HG03025 (cell line): ENCODE data around the gene AHCY.
"Not testable (repeated sequence)": the region's sequence is repeated elsewhere in the genome, so short reads cannot be mapped to it uniquely, and the experiment has no call there.

Experiments used
- ATAC-seq: cut with Tn5 transposase; IDR thresholded peaks from one replicate; pipeline ENCODE4 v1.9.1; 2021; ENCODE audit warnings: mild to moderate bottlenecking, moderate library complexity; ENCODE audit not compliant: unreplicated experiment, low FRiP score

AHCY gene

DNA sequence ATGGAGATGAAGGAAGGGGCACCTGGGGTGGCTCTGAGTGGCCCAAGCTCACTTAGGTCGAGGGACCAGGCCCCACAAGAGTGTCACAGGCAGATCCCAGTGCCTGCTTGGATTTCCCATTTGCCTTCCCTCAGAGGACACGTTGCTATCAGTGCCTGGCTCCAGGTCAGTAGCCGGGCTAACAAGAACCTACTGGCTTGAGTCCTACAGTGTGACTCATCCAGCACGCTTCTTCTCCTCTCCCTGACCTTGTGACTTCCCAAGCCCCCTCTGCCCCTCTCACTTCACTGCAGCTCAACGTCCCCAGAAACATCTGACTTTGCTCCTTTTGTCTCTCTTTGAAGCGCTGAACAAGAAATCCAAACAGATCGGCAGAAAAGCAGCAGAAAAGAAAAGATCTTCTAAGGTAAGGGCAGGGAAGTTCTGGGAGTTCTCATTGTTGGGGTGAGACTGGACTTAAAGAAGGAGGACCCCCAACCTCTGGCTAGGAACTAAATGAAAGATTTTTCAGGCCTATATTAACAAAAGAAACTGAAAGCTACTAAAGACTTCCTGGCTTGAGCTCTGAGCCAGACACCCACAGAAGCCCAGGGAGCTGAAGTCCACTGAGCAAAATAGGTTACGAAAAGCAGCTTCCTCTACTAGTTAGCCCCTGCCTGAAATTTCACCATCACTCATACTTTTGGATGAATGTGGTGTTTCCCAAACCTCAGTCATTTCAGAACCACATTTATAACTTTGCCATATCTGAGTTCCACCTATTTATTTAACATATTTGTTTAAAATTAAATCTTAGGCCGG lies 40.5 kb downstream of the AHCY start:
- no peak for ATAC-seq

DNA sequence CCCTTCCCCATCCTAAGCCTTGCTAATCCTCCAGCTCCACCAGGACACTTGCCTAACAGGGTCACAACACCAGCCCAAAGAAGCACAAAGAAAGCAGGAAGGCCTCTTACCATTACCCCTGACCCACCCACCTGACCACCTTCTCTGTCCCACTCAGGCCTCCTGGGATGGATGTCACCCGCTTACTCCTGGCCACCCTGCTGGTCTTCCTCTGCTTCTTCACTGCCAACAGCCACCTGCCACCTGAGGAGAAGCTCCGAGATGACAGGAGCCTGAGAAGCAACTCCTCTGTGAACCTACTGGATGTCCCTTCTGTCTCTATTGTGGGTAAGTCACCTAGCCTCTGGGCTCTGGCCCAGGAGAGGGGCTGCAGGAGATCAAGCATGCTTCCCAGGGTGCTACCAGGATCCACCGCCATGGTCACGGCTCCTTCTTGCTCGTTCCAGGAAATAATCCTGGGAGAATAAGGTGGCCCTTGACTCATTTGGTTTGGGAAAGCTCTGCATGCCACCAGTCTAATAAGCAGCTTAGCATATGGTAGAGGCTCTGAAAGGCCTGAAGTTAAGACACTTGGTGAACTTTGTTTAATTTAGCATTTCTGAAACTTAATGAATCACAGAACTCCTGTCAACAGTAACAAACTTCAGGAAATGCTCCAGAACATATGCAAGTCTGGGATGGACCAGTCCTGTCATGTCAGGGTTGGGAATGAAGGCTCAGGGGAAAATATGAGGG lies 42.8 kb downstream of the AHCY start:
- no peak for ATAC-seq

DNA sequence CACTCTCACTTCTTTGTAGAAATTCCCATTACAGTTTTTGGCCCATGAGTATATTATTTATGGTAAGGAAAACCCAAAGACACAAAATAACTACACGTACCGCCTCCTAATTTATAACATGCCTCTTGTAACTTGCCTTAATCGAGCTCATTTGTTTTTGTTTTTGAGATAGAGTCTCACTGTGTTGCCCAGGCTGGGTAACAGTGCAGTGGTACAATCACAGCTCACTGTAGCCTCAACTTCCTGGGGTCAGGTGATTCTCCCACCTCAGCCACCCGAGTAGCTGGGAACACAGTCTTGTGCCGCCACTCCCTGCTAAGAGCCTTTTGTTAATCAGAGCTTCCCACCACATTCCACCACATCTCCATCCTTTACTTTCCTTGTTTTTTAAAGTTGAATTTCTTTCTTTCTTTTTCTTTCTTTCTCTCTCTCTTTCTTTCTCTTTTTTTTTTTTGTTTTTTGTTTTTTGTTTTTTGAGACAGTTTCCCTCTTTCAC lies 46.5 kb downstream of the AHCY start:
- ATAC-seq, result no peak

DNA sequence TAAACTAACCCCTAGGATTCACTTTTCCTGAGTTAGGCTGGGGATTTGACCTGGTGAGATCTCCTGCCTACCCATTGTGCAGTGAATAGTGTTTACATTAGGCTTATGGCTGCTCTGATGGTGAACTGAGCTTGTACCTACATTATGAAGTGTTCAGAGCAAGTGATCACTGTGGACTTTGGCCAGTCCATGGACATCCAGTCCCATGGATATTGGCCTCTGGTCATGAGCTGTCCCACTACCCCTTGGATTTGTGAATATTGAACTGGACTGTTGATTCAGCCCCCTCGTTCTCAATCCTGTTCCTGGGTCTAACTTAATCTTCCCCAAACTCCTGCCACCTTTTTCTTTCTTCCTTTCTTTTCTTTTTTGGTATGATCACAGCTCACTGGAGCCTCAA lies 48.2 kb downstream of the AHCY start:
- ATAC-seq, result no peak

DNA sequence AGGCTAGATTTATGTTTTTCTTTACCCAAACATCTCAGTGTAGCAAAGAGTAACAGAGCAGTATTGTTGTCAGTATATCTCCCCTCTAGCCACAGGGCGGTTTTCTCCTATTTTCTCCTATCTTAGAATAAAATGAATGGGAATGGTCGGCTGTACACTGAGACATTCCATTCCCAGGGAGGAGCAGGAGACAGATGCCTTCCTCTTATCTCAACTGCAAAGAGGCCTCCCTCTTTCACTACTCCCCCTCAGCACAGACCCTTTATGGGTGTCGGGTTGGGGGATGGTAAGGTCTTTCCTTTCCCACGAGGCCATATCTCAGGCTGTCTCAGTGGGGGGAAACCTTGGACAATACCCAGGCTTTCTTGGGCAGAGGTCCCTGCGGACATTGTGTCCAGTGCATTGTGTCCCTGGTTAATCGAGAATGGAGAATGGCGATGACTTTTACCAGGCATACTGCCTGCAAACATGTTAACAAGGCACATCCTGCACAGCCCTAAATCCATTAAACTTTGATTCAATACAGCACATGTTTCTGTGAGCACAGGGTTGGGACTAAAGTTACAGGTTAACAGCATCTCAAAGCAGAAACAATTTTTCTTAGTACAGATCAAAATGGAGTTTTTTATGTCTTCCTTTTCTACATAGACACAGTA lies 50.6 kb downstream of the AHCY start:
- not testable (repeated sequence) for ATAC-seq

DNA sequence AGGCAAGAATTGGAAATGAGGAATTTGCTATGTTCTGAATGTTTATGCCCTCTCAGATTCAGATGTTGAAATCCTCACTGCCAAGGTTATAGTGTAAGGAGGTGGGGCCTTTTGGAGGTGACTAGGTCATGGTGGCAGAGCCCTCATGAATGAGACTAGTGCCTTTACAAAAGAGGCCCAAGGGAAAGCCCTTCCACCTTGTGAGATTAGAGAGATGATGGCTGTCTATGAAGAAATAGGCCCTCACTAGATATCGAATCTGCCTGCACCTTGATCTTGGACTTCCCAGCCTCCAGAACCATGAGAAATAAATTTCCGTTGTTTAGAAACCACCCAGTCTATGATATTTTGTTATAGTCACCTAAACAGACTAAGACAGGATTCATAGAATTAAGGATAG lies 51.5 kb downstream of the AHCY start:
- no peak for ATAC-seq

DNA sequence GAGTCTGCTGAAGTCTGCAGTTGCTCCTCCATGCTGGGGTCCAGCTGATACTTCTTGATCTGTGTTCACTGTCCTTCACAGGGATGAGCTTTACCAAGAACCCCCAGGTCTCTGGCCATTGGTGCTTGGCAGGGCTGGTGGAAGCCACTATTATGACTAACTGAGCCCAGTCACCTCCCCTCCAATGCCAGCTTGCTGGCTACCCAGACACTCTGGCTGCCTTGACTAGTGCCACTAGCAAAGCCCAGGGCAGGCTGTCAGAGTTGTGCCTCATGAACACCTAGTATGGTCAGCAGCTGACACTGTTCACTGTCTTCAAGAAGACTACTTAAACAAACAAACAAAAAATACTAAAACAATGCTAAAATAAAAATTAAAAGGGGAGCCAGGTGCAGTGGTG lies 53.1 kb downstream of the AHCY start:
- ATAC-seq, result no peak

DNA sequence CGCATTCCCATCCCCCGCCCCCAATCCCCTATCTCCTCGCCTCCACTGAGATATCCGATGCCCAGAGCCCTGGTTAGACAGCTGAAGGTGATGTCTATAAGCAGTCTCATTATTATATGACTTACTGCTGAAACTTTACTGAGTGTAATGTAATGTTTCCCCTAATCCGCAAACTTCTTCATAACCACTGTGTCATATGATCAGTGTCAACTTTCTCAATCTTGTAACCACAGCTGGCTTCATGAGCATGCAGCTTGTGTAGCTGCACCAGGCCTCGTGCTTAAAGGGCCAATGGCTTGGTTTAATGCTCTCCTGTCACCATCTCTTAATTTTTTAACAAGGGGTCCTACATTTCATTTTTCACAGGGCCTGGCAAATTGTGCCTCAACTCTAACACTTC lies 53.9 kb downstream of the AHCY start:
- no peak for ATAC-seq

DNA sequence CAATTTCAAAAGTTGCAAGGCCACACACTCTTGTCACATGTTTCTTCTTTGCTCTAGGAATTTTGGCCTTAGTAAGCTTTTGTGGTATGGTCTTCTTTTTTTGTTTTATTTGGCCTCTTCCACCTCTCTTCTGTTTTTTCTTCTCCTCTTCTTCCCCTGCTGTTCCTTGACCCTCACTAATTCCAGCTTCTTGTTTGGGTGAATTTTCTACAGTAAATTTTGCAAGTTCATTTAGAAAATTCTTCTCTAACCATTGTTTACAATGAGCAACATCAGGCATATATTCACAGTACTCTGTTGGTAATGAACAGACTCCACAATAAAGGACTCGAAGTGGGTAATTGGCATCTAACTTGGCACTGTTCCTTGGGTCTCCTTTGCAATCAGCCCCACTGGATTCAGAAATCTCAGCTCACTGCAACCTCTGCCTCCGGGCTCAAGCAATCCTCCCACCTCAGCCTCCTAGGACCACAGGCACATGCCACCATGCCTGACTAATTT lies 57.0 kb downstream of the AHCY start:
- no peak for ATAC-seq

DNA sequence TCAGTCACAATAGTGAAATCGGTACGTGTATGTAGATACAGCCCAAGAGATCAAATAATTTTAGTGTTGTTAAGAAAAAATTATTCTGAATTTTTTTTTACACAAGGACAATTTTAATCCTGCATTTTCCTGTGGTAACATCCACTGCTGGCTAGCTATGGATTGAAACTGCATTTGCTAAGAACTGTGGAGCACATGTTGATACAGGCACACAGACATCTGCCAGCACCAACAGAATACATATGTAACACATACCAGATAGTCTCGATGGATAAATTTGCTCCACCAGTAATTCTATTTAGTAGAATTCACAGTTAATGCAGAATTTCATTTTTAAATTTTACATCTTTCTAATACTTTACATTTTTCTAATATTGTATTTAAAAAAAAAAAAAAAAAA lies 59.8 kb downstream of the AHCY start:
- ATAC-seq, result no peak

DNA sequence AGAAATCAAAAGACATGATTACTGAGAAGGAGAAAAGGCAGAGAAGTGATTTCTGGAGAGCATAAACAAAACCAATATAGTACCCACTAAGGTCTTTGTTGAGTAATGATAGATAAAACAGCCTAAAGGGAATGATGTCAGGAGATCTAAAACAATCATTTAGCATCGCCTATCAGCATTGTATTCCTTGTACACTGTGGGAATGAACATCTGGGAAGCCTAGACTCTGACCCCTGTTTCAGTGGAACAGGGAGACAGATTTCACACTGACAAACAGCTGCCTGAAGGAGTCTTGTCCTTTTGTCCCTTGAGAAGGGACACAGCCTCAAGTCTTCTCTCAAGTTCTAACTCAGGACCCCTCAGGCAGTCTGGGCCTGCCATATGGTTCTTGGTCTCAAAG lies 60.3 kb downstream of the AHCY start:
- ATAC-seq, result no peak

DNA sequence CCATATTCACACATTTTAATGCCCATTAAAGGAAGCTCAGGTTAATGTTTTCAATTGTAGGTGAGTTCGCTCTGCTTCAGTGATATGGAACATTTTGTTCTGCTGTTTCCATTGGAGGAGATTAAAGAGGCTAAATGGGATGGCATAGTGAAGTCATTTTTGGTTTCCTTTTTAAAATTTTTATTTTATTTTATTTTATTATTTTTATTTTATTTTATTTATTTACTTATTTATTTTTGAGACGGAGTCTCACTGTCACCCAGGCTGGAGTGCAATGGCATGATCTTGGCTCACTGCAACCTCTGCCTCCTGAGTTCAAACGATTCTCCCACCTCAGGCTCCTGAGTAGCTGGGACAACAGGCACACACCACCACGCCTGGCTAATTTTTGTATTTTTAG lies 61.1 kb downstream of the AHCY start:
- ATAC-seq, result not testable (repeated sequence)

DNA sequence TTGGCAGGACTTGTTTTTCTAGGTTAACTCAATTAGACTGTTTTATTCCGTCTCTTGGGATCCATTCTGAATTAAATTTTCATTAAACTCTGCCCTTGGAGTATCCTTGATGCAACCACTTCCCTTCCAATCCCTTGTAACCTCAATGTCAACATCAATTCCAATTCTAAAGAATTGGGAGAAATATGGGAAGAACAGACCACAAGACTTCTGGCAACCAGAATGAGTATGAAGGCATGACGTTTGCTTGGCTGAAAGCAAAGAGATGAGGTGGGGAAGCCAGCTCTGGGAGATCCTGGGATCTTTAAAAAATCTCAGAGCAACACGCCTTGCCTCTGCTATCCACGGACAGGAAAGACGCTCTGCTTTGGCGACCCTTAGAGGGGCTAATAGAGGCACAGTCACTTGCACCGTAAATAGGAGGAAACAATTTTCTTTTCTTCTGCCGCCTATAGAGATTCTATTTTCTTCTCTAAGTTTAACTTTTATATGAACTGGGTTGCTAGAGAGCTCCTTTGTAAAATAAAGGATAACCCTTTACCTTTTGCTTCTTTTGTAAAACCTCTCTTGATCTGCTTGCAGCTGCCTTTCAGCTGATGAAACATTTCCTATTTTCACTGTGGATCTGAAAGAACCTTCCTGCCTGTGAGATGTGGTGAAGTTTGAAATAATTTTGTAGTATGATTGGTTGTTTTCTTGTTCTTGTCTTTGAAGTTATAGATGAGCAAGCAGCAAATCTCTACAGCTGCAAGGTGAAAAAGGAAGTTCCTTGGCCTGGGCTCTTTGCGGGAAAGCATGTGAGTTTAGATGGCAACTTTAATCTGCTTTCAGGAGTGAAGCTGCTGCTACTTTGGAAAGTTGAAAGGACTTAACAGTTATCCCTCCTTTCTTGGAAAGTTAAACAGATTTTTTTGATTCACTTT lies 62.2 kb downstream of the AHCY start, which contains the start of gene ASIP:
ASIP (plus strand) TSS at position 731 of the 923 bp plus-strand sequence. CDS start 18,952 bp downstream, outside the sequence.
- ATAC-seq, result no peak

DNA sequence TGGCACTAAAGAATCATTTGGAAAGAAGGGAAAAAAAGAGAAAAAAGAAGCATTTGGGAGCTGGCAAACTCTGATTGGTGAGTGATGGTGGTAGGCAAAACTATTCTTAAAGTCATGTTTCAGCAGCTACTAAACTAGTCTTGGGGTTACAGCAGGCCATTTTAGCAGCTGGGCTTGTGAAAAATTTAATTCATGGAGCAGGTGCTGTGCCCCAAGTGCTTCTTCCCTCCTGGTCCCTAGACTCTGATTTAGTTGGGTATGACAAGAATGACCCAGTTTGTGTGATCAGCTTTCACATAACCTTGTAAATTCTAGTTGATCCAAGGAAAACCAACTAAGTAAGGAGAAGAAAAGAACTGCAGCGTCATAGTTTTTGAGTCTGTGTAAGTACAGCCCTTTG lies 63.0 kb downstream of the AHCY start:
- ATAC-seq, result no peak

DNA sequence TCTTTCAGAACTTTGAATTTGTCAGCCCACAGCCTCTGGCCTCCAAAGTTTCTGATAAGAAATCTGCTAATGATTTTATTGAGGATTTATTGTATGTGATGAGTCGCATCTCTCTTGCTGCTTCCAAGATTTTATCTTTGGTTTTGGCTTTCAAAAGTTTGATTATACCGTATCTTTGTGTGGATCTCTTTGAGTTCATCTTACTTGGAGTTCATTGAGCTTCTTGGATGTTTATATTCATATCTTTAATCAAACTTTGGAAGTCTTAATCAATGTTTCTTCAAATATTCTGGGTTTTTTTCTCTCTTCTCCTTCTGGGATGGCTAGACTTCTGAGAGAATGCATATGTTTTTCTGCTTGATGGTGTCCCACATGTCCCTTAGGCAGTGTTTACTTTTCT lies 65.2 kb downstream of the AHCY start:
- no peak for ATAC-seq

DNA sequence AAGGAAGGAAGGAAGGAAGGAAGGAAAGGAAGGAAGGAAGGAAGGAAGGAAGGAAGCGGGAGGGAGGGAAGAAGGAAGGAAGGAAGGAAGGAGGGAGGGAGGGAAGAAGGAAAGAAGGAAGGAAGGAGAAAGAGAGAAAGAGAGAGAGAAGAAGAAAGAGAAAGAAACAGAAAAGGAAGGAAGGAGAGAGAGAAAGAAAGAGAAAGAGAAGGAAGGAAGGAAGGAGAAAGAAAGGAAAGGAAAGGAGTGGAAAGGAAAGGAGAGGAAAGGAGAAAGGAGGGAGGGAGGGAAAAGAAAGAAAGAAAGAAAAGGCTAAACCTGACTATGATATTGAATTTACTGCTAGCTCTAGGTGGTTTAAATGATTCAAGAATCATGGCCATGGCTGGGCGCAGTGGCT lies 67.3 kb downstream of the AHCY start:
- no peak for ATAC-seq

DNA sequence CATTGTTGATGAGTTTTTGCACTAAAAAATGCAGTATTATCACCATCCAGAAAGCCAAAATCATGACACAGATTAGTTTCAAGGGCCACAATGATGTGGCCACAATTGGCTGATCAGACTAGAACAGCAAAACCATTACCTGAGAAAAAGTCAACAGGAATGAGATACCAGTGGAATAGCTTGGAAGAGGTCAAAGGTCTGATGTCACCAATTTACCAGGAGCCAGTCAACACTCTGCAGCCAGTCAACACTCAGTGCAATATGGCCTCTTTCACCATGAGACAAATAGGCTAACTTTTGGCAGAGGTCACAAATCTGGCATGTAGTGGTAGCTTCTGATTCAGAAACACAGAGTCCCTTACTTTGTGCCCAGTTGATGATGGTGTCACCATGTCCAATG lies 69.5 kb downstream of the AHCY start:
- no peak for ATAC-seq

DNA sequence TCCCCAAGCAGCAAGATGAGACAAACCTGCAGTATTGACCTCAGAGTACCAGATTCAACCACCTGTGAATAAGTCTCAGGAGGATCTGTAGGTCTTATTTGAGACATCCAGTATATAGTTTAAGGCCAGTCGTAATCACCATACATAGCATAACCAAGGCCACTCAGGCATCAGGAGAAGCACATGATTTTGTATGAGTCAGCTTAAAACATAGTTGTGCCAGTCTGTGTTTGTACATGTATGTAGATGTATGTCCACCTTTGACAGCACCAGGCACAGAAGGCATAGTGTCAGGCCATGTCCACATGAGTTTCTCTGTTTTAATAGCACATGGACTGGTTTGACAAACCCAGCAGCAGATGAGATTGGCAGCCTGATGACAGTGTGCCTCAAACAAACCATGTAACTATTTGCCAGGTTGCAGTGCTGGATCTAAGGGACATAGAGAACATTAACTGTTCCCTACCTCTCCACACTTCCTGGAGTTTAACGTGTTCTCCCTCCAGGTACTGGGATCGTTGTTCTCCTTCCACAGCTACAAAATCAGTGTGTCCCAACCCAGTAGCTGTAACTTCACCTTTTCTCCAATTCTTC lies 70.6 kb downstream of the AHCY start:
- no peak for ATAC-seq

DNA sequence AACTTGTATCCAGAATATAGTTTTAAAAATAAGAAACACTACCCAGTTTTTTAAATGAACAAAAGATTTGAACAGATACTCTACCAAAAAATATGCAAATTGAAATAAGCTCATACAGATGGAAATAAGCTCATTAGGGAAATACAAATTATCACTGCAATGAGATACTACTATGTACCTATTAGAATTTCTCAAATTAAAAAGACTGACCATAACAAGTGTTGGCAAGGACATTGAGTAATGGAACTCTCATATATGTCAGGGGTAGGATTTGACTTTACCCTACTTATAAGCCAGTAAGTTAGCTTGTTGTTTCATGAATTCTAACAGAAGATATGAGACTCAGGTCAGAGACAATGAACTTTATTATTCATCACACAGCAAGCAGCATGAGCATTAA lies 71.5 kb downstream of the AHCY start:
- ATAC-seq, result no peak
